Lung (tissue), 12 donors: ENCODE data around the gene FOXN3. TPM values are rescaled to one million over a fixed set of nuclear protein-coding genes. Genes with fewer than 3 reads are reported as not detected.

Source experiments
- ATAC-seq: fragments of 200-7000 bp; cut with Tn5 transposase; one replicate; pipeline ENCODE4 v1.9.1; 2020; ENCODE audit warnings: moderate number of reproducible peaks; ENCODE audit not compliant: insufficient read depth, low FRiP score
- DNase-seq, 3 donors: peaks; one replicate each; pipeline ENCODE4 v3.0.0-alpha.2; 2013 to 2017
- H3K27ac ChIP-seq, 2 donors: one replicate each; pipeline ENCODE4 v1.5.1; 2013; ENCODE audit warnings: mild to moderate bottlenecking in 2 of 2, moderate library complexity in 2 of 2, control low read depth in 1 of 2, inconsistent platforms in 1 of 2, low read depth in 1 of 2, low read length in 1 of 2
- H3K27me3 ChIP-seq, 3 donors: one replicate each; pipeline ENCODE4 v1.5.1; 2013; ENCODE audit warnings: low read length in 2 of 3; ENCODE audit not compliant: control insufficient read depth in 3 of 3, insufficient read depth in 3 of 3
- H3K36me3 ChIP-seq, 4 donors: one replicate each; pipeline ENCODE4 v1.5.1; 2013; ENCODE audit warnings: low read length in 4 of 4, mild to moderate bottlenecking in 1 of 4, moderate library complexity in 1 of 4; ENCODE audit not compliant: control insufficient read depth in 4 of 4, insufficient read depth in 4 of 4
- H3K4me1 ChIP-seq, 5 donors: one replicate each; pipeline ENCODE4 v1.5.1; 2013; ENCODE audit warnings: low read length in 5 of 5, mild to moderate bottlenecking in 2 of 5, moderate library complexity in 1 of 5; ENCODE audit not compliant: control insufficient read depth in 5 of 5, insufficient read depth in 5 of 5
- H3K4me3 ChIP-seq: one replicate; pipeline ENCODE4 v1.5.1; 2013; ENCODE audit warnings: mild to moderate bottlenecking, control low read depth, moderate library complexity
- H3K9ac ChIP-seq, 2 donors: one replicate each; pipeline ENCODE4 v1.5.1; 2013; ENCODE audit warnings: low read length in 2 of 2, control low read depth in 1 of 2; ENCODE audit not compliant: insufficient read depth in 1 of 2
- H3K9me3 ChIP-seq, 4 donors: one replicate each; pipeline ENCODE4 v1.5.1; 2013; ENCODE audit warnings: low read length in 3 of 4, mild to moderate bottlenecking in 1 of 4, moderate library complexity in 1 of 4; ENCODE audit not compliant: control insufficient read depth in 4 of 4, insufficient read depth in 3 of 4
- WGBS, 2 donors: extraction: QIAGEN DNeasy Blood & Tissue Kit; methylation state at CpG; one replicate each; pipeline ENCODE4 v1.1.7; 2013; 5-methylcytosine and 5-hydroxymethylcytosine counted together
- polyA plus RNA-seq, 2 donors: library from polyadenylated mRNA; stranded (reverse); fragments of 200-250 nt; gene quantifications; one replicate each; pipeline ENCODE4 v1.2.1, GENCODE V29; 2013
- total RNA-seq, 2 donors: library from RNA; depleted of rRNA in 1 of 2; stranded (reverse); fragments of >200 nt in 1 of 2; gene quantifications; one replicate each; pipeline ENCODE4 v1.2.1, GENCODE V29; 2014 to 2021
- TF ChIP-seq, protein P1 (sequence below): IDR thresholded peaks from 2 replicates; pipeline ENCODE4 v1.5.1; 2012; ENCODE audit warnings: mild to moderate bottlenecking; ENCODE audit errors: control extremely low read depth, extremely low read depth
- donor health status: control.
- donor health status: control.
- donor health status: Bipolar disorder and iron deficiency.
- donor health status: healthy.
- donor health status: DM: yes; HTN: yes; CAD: no.

The FOXN3 gene
- total and polyA plus RNA-seq, 4 donors, result 12.7 to 69.7 (median 34.9) TPM

DNA sequence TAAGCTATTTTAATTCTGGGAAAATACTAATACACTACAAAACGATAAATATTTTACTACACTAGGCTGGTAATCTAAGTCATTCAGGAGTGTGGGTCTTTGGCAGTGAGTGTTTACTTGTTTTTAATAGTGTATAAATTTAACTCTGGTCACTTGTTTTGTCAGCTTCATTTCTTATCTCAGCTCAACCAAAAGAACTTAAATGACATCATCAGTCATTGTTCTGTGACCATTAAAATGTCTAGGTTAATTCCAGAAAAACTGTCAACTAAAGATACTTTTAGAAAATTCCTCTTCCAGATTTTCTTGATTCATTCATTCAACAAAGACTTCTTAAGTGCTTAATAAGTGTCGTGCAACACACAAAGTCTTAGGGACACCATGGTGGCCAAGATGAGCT is 102.8 kb downstream of the FOXN3 start:
- H3K27me3 ChIP-seq, result no peaks in the 10 kb centered on the region
- no peak overlapping the region for H3K4me3 ChIP-seq
- H3K27ac ChIP-seq, result no peak overlapping the region
- no peak overlapping the region for H3K9ac ChIP-seq
- TF ChIP-seq, protein P1, sequence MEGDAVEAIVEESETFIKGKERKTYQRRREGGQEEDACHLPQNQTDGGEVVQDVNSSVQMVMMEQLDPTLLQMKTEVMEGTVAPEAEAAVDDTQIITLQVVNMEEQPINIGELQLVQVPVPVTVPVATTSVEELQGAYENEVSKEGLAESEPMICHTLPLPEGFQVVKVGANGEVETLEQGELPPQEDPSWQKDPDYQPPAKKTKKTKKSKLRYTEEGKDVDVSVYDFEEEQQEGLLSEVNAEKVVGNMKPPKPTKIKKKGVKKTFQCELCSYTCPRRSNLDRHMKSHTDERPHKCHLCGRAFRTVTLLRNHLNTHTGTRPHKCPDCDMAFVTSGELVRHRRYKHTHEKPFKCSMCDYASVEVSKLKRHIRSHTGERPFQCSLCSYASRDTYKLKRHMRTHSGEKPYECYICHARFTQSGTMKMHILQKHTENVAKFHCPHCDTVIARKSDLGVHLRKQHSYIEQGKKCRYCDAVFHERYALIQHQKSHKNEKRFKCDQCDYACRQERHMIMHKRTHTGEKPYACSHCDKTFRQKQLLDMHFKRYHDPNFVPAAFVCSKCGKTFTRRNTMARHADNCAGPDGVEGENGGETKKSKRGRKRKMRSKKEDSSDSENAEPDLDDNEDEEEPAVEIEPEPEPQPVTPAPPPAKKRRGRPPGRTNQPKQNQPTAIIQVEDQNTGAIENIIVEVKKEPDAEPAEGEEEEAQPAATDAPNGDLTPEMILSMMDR, result no peak
- WGBS, 2 donors, result 99% methylated on average over 2 of the region's 2 CpGs
- H3K36me3 ChIP-seq, result peaks cover 0 to 1% (median 0%) of the 10 kb centered on the region in 4 donors
- peaks cover 4 to 12% (median 7%) of the 10 kb centered on the region in 5 donors for H3K4me1 ChIP-seq
- H3K9me3 ChIP-seq, result peaks cover 0 to 1% (median 0%) of the 10 kb centered on the region in 4 donors
- no peak for ATAC-seq
- DNase-seq, result no peak

DNA sequence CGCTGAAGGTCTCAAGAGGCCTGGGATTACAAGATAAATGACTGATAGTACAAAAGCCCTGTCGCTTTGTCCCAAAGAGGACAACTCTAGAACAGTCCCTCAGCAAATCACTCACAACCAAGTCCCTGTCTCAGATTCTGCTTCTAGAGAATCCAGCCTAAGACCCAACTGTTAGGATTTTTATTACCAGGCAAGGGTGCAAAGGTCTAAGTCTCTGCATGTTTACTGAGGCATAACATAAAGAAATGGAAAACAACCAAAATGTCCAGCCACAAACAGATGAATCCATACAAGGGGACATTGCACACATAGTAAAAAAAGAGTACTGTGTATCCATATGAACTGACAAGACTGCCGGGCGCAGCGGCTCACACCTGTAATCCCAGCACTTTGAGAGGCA is 104.1 kb downstream of the FOXN3 start:
- WGBS, 2 donors, result 95 to 97% methylated on average over 5 of the region's 5 CpGs
- no peaks in the 10 kb centered on the region for H3K9me3 ChIP-seq
- DNase-seq, result no peak

DNA sequence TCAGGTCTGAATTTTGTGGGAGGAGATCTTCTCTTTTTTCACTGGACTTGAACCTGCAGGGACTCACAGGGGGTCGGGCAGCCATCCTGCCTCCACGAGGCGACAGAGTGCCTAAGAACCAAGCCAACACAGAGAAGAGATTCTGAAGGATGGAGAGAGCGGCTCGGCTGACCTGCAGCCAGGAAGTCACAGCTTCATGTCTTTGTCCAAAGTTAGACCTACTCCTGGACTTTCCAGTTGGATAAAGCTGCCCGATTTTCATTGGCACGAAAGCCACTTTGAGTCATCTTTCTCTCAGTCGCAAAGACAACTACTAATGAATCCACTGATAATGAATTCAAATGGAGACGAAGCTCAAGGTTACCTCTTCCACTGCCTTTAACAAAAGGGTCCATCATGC is 106.8 kb downstream of the FOXN3 start:
- 94% methylated on average over 9 of the region's 9 CpGs for WGBS, 2 donors
- no peaks in the 10 kb centered on the region for H3K9me3 ChIP-seq
- ATAC-seq (no peak), DNase-seq (no peak)
- H3K27ac ChIP-seq, result no peak overlapping the region
- TF ChIP-seq, protein P1, result no peak
- H3K36me3 ChIP-seq, result peaks cover 0 to 1% (median 0%) of the 10 kb centered on the region in 4 donors
- H3K4me1 ChIP-seq, result peaks cover under 1 to 14% (median 9%) of the 10 kb centered on the region in 5 donors
- no peak overlapping the region for H3K4me3 ChIP-seq
- no peaks in the 10 kb centered on the region for H3K27me3 ChIP-seq
- no peak overlapping the region for H3K9ac ChIP-seq

More for the DNA sequence above, 104.1 kb downstream of the FOXN3 start:
- no peak for ATAC-seq
- no peaks in the 10 kb centered on the region for H3K27me3 ChIP-seq
- H3K9ac ChIP-seq, result no peak overlapping the region
- peaks cover 0 to 1% (median 0%) of the 10 kb centered on the region in 4 donors for H3K36me3 ChIP-seq
- peaks cover 3 to 13% (median 8%) of the 10 kb centered on the region in 5 donors for H3K4me1 ChIP-seq
- no peak overlapping the region for H3K27ac ChIP-seq
- TF ChIP-seq, protein P1, result no peak
- no peak overlapping the region for H3K4me3 ChIP-seq

DNA sequence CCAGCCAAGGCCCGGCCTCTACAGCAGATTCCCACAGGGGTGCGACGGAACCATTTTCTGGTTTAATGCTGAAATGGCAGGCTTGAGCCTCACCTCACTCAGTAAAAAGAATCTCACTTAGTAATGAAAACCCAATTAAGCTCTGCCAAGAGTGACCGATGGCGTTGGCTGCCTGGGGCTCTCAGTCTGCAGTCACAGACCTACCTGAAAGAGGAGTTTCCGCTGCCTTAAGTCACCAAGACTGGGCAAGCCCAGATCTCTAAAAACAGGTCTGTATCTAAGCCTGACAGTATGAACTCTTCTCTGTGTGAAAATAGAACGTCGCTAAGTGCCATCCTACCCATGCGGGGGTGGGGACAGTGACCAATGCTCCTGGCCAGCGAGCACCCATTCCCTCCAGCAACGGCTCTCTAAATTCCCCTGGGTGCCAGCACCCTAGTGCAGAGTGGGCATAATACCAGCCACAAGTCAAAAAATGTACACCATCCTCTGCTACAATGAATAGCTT is 107.3 kb downstream of the FOXN3 start:
- Histone ChIP-seq H3K27me3 (no peaks in the 10 kb centered on the region), H3K4me1 (peaks cover 5 to 18% (median 11%) of the 10 kb centered on the region in 5 donors), H3K27ac (no peak overlapping the region), H3K36me3 (peaks cover 0 to 1% (median 0%) of the 10 kb centered on the region in 4 donors), H3K9me3 (no peaks in the 10 kb centered on the region), H3K4me3 (no peak overlapping the region), H3K9ac (no peak overlapping the region)
- ATAC-seq (no peak), DNase-seq (no peak)
- TF ChIP-seq, protein P1, result no peak
- 96 to 97% methylated on average over 11 of the region's 11 CpGs for WGBS, 2 donors
